Neural progenitor cell (in vitro differentiated cells): ENCODE data around the gene RPL10A. TPM values are rescaled to one million over a fixed set of nuclear protein-coding genes. Genes with fewer than 3 reads are reported as not detected.

Experiments used
- DNase-seq: peaks from one replicate; pipeline ENCODE4 v3.0.0-alpha.2; 2016; ENCODE audit warnings: low spot score
- H2AFZ ChIP-seq: fragments of 200-600 bp; sonication (generic); replicated peaks from 2 replicates; pipeline ENCODE4 v1.6.1; 2016; ENCODE audit warnings: antibody characterized with exemption
- H3F3A ChIP-seq: fragments of 200-600 bp; sonication (generic); 2 replicates; pipeline ENCODE4 v1.6.1; 2016; ENCODE audit warnings: antibody characterized with exemption, low read depth
- H3K27ac ChIP-seq: fragments of 200-600 bp; sonication (generic); 2 replicates; pipeline ENCODE4 v1.5.1; 2016; ENCODE audit warnings: mild to moderate bottlenecking
- H3K27me3 ChIP-seq: fragments of 200-600 bp; sonication (generic); 2 replicates; pipeline ENCODE4 v1.6.1; 2016; ENCODE audit warnings: mild to moderate bottlenecking, moderate library complexity
- H3K36me3 ChIP-seq: fragments of 200-600 bp; sonication (generic); 2 replicates; pipeline ENCODE4 v1.5.1; 2016
- H3K4me1 ChIP-seq: fragments of 200-600 bp; sonication (generic); 2 replicates; pipeline ENCODE4 v1.6.1; 2016; ENCODE audit warnings: mixed run types
- H3K4me2 ChIP-seq: fragments of 200-600 bp; sonication (generic); 2 replicates; pipeline ENCODE4 v1.6.1; 2016
- H3K4me3 ChIP-seq: fragments of 200-600 bp; sonication (generic); 2 replicates; pipeline ENCODE4 v1.5.1; 2016
- H3K79me2 ChIP-seq: fragments of 200-600 bp; sonication (generic); 2 replicates; pipeline ENCODE4 v1.6.1; 2016; ENCODE audit warnings: low read depth
- H3K9ac ChIP-seq: fragments of 200-600 bp; sonication (generic); 2 replicates; pipeline ENCODE4 v1.6.1; 2016
- H3K9me3 ChIP-seq: fragments of 200-600 bp; sonication (generic); 2 replicates; pipeline ENCODE4 v1.5.1; 2016; ENCODE audit warnings: low read depth
- H4K20me1 ChIP-seq: fragments of 200-600 bp; sonication (generic); 2 replicates; pipeline ENCODE4 v1.6.1; 2016; ENCODE audit warnings: low read depth
- H3K27ac Mint-ChIP-seq: 3 replicates; pipeline ENCODE4 v1.8.0; 2021; ENCODE audit warnings: mixed read lengths
- H3K27me3 Mint-ChIP-seq: 2 replicates; pipeline ENCODE4 v1.8.0; 2022; ENCODE audit warnings: low read depth, mild to moderate bottlenecking, inconsistent platforms, moderate library complexity, mixed read lengths; ENCODE audit not compliant: insufficient read depth
- H3K36me3 Mint-ChIP-seq: 3 replicates; pipeline ENCODE4 v1.8.0; 2021; ENCODE audit warnings: mixed read lengths
- H3K4me1 Mint-ChIP-seq: 3 replicates; pipeline ENCODE4 v1.8.0; 2021; ENCODE audit warnings: mixed read lengths
- H3K4me3 Mint-ChIP-seq: 3 replicates; pipeline ENCODE4 v1.8.0; 2021; ENCODE audit warnings: mild to moderate bottlenecking, moderate library complexity, mixed read lengths
- H3K9me3 Mint-ChIP-seq: 3 replicates; pipeline ENCODE4 v1.8.0; 2020; ENCODE audit warnings: mixed read lengths
- CTCF ChIP-seq: fragments of 200-600 bp; sonication (generic); IDR thresholded peaks from 2 replicates; pipeline ENCODE4 v1.5.1; 2017; ENCODE audit warnings: antibody characterized with exemption, mild to moderate bottlenecking
- EZH2 ChIP-seq: fragments of 200-600 bp; sonication (generic); IDR thresholded peaks from 2 replicates; pipeline ENCODE4 v1.6.1; 2017; ENCODE audit warnings: antibody characterized with exemption, mild to moderate bottlenecking, moderate library complexity
- EZH2phosphoT487 ChIP-seq: fragments of 200-600 bp; sonication (generic); IDR thresholded peaks from 2 replicates; pipeline ENCODE4 v1.6.1; 2017; ENCODE audit warnings: antibody characterized with exemption
- total RNA-seq: library from RNA; depleted of rRNA; stranded (reverse); fragments of >200 nt; gene quantifications from 2 replicates; pipeline ENCODE4 v1.2.3, GENCODE V29; 2015; ENCODE audit warnings: low replicate concordance

RPL10A gene
- total RNA-seq, 1 donor from 2014 or later = 2,002 TPM

GRCh38 chr6:35483490-35483889, 15.3 kb downstream of the RPL10A start:
- H3K27ac Mint-ChIP-seq = peak overlapping the region; percentile 86
- peaks cover 2% of the 10 kb centered on the region for H3K36me3 Mint-ChIP-seq
- peaks cover 4% of the 10 kb centered on the region for H3K27me3 Mint-ChIP-seq
- Histone ChIP-seq H3K4me3 (no peak overlapping the region), H3K9ac (no peak overlapping the region), H3K4me2 (no peak overlapping the region), H2AFZ (no peak overlapping the region), H3K79me2 (peaks cover 4% of the 10 kb centered on the region), H3K9me3 (no peaks in the 10 kb centered on the region), H3K4me1 (peaks cover 30% of the 10 kb centered on the region), H3K36me3 (no peaks in the 10 kb centered on the region), H3F3A (peaks cover 7% of the 10 kb centered on the region), H3K27me3 (no peaks in the 10 kb centered on the region), H3K27ac (no peak overlapping the region), H4K20me1 (peaks cover 16% of the 10 kb centered on the region)
- peaks cover 24% of the 10 kb centered on the region for H3K4me1 Mint-ChIP-seq
- H3K9me3 Mint-ChIP-seq = no peaks in the 10 kb centered on the region
- H3K4me3 Mint-ChIP-seq = no peak overlapping the region
- TF ChIP-seq CTCF (no peak), EZH2 (no peak), EZH2phosphoT487 (no peak)
- DNase-seq = no peak

GRCh38 chr6:35483893-35484645, 15.9 kb downstream of the RPL10A start:
- H3F3A ChIP-seq = peaks cover 12% of the 10 kb centered on the region
- DNase-seq = no peak
- no peak overlapping the region for H2AFZ ChIP-seq
- no peak overlapping the region for H3K27ac Mint-ChIP-seq
- peaks cover 9% of the 10 kb centered on the region for H3K79me2 ChIP-seq
- H3K27ac ChIP-seq = no peak overlapping the region
- peaks cover 26% of the 10 kb centered on the region for H3K4me1 Mint-ChIP-seq
- H3K4me3 Mint-ChIP-seq = no peak overlapping the region
- H3K4me3 ChIP-seq = no peak overlapping the region
- H3K9ac ChIP-seq = no peak overlapping the region
- H3K4me2 ChIP-seq = no peak overlapping the region
- H3K27me3 Mint-ChIP-seq = peaks cover 4% of the 10 kb centered on the region
- peaks cover 2% of the 10 kb centered on the region for H3K36me3 Mint-ChIP-seq
- H4K20me1 ChIP-seq = peaks cover 17% of the 10 kb centered on the region
- peaks cover 31% of the 10 kb centered on the region for H3K4me1 ChIP-seq
- H3K9me3 Mint-ChIP-seq = no peaks in the 10 kb centered on the region
- H3K9me3 ChIP-seq = no peaks in the 10 kb centered on the region
- TF ChIP-seq EZH2 = no peak
- no peak for TF ChIP-seq EZH2phosphoT487
- TF ChIP-seq CTCF = no peak
- H3K27me3 ChIP-seq = no peaks in the 10 kb centered on the region
- no peaks in the 10 kb centered on the region for H3K36me3 ChIP-seq

- no peaks in the 10 kb centered on the region for H3K36me3 ChIP-seq
- peaks cover 21% of the 10 kb centered on the region for H4K20me1 ChIP-seq
- H3K4me1 Mint-ChIP-seq = peaks cover 27% of the 10 kb centered on the region
- no peak overlapping the region for H3K9ac ChIP-seq
- peaks cover 17% of the 10 kb centered on the region for H3F3A ChIP-seq
- H3K9me3 Mint-ChIP-seq = no peaks in the 10 kb centered on the region
- no peaks in the 10 kb centered on the region for H3K9me3 ChIP-seq
- H3K27ac Mint-ChIP-seq = no peak overlapping the region
- DNase-seq = no peak
- no peak overlapping the region for H3K4me3 ChIP-seq
- no peak overlapping the region for H3K27ac ChIP-seq
- H3K27me3 Mint-ChIP-seq = peaks cover 4% of the 10 kb centered on the region
- peaks cover 40% of the 10 kb centered on the region for H3K4me1 ChIP-seq
- H3K4me3 Mint-ChIP-seq = no peak overlapping the region
- peak overlapping the region; percentile 56 for H3K4me2 ChIP-seq
- no peak overlapping the region for H2AFZ ChIP-seq
- no peak for TF ChIP-seq EZH2phosphoT487
- TF ChIP-seq EZH2 = no peak
- TF ChIP-seq CTCF = no peak
- no peaks in the 10 kb centered on the region for H3K27me3 ChIP-seq
- peaks cover 2% of the 10 kb centered on the region for H3K36me3 Mint-ChIP-seq
- peaks cover 15% of the 10 kb centered on the region for H3K79me2 ChIP-seq
Measured at GRCh38 chr6:35484921-35485392, 16.8 kb downstream of the RPL10A start.
